GM23338 (cell line): Measurements from ENCODE around the gene ABCD3. TPM values are rescaled to one million over a fixed set of nuclear protein-coding genes. Genes with fewer than 3 reads are reported as not detected.

Experiments used
- ATAC-seq: fragments of 200-7000 bp; cut with Tn5 transposase; 3 replicates; pipeline ENCODE4 v1.9.1; 2020
- DNase-seq: peaks from one replicate; pipeline ENCODE4 v3.0.0-alpha.2; 2015; ENCODE audit warnings: low spot score
- H2AFZ ChIP-seq: fragments of 200-600 bp; sonication (generic); 2 replicates; pipeline ENCODE4 v1.8.0; 2016; ENCODE audit warnings: antibody characterized with exemption, mild to moderate bottlenecking, moderate library complexity
- H3F3A ChIP-seq: fragments of 200-600 bp; sonication (generic); replicated peaks from 2 replicates; pipeline ENCODE4 v1.8.0; 2017; ENCODE audit warnings: antibody characterized with exemption, mixed run types, low read depth
- H3K27ac ChIP-seq: fragments of 200-600 bp; sonication (generic); 2 replicates; pipeline ENCODE4 v1.6.1; 2016; ENCODE audit warnings: low read depth
- H3K27me3 ChIP-seq: fragments of 200-600 bp; sonication (generic); 2 replicates; pipeline ENCODE4 v1.8.0; 2016; ENCODE audit warnings: mild to moderate bottlenecking, mixed run types, moderate library complexity; ENCODE audit not compliant: insufficient read depth
- H3K36me3 ChIP-seq: fragments of 200-600 bp; sonication (generic); 2 replicates; pipeline ENCODE4 v1.8.0; 2016; ENCODE audit warnings: mild to moderate bottlenecking; ENCODE audit not compliant: insufficient read depth
- H3K4me1 ChIP-seq: fragments of 200-600 bp; sonication (generic); 2 replicates; pipeline ENCODE4 v1.8.0; 2016; ENCODE audit warnings: mild to moderate bottlenecking, moderate library complexity; ENCODE audit not compliant: insufficient read depth
- H3K4me2 ChIP-seq: fragments of 200-600 bp; sonication (generic); 2 replicates; pipeline ENCODE4 v1.7.1; 2017; ENCODE audit warnings: mixed run types
- H3K4me3 ChIP-seq: fragments of 200-600 bp; sonication (generic); 2 replicates; pipeline ENCODE4 v1.6.1; 2016; ENCODE audit warnings: mixed run types
- H3K79me2 ChIP-seq: fragments of 200-600 bp; sonication (generic); replicated peaks from 2 replicates; pipeline ENCODE4 v1.8.0; 2017; ENCODE audit warnings: mild to moderate bottlenecking; ENCODE audit not compliant: insufficient read depth
- H3K9me2 ChIP-seq: fragments of 200-600 bp; sonication (generic); 2 replicates; pipeline ENCODE4 v1.8.0; 2017; ENCODE audit not compliant: insufficient read depth
- H4K20me1 ChIP-seq: fragments of 200-600 bp; sonication (generic); replicated peaks from 2 replicates; pipeline ENCODE4 v1.8.0; 2017; ENCODE audit warnings: mild to moderate bottlenecking; ENCODE audit not compliant: insufficient read depth
- H3K27ac Mint-ChIP-seq: 2 replicates; pipeline ENCODE4 v1.8.0; 2020; ENCODE audit warnings: inconsistent platforms, mild to moderate bottlenecking, moderate library complexity, mixed read lengths
- H3K27me3 Mint-ChIP-seq: 3 replicates; pipeline ENCODE4 v1.8.0; 2022; ENCODE audit warnings: low read depth, mild to moderate bottlenecking, moderate library complexity, mixed read lengths, inconsistent platforms; ENCODE audit not compliant: insufficient read depth, poor library complexity
- H3K36me3 Mint-ChIP-seq: 3 replicates; pipeline ENCODE4 v1.8.0; 2021; ENCODE audit warnings: low read depth, mild to moderate bottlenecking, inconsistent platforms, moderate library complexity, mixed read lengths
- H3K4me1 Mint-ChIP-seq: 3 replicates; pipeline ENCODE4 v1.8.0; 2020; ENCODE audit warnings: mild to moderate bottlenecking, inconsistent platforms, mixed read lengths
- H3K4me3 Mint-ChIP-seq: 3 replicates; pipeline ENCODE4 v1.8.0; 2021; ENCODE audit warnings: moderate library complexity, mild to moderate bottlenecking, inconsistent platforms, mixed read lengths
- H3K9me3 Mint-ChIP-seq: 3 replicates; pipeline ENCODE4 v1.8.0; 2020; ENCODE audit warnings: moderate library complexity, mild to moderate bottlenecking, inconsistent platforms, mixed read lengths
- CREB1 ChIP-seq: fragments of 250-450 bp; sonication (Bioruptor Pico); IDR thresholded peaks from 2 replicates; pipeline ENCODE4 v1.5.0; 2020; ENCODE audit warnings: low read depth, mild to moderate bottlenecking, moderate library complexity
- CTCF ChIP-seq, 2 experiments: fragments of 200-600 bp in 1 of 2; sonication (generic) in 1 of 2; conservative IDR thresholded peaks; 2 replicates each; pipeline versions ENCODE4 v1.5.1 to v1.6.1; 2016 to 2017; ENCODE audit warnings: antibody characterized with exemption in 2 of 2, low read depth in 2 of 2, mild to moderate bottlenecking in 2 of 2, moderate library complexity in 1 of 2
- EZH2 ChIP-seq: fragments of 200-600 bp; sonication (generic); IDR thresholded peaks from one replicate; pipeline ENCODE4 v1.8.0; 2017; ENCODE audit warnings: antibody characterized with exemption, mild to moderate bottlenecking, low read depth; ENCODE audit not compliant: unreplicated experiment
- JUNB ChIP-seq: IDR thresholded peaks from one replicate; pipeline ENCODE4 v1.6.1; 2016; ENCODE audit warnings: antibody characterized with exemption; ENCODE audit not compliant: unreplicated experiment
- NANOG ChIP-seq: IDR thresholded peaks from 2 replicates; pipeline ENCODE4 v1.6.1; 2016; ENCODE audit warnings: antibody characterized with exemption, borderline replicate concordance
- POLR2AphosphoS5 ChIP-seq: IDR thresholded peaks from 2 replicates; pipeline ENCODE4 v1.6.1; 2016; ENCODE audit warnings: antibody characterized with exemption, low read depth
- REST ChIP-seq: IDR thresholded peaks from one replicate; pipeline ENCODE4 v1.6.1; 2018; ENCODE audit warnings: antibody characterized with exemption; ENCODE audit not compliant: unreplicated experiment
- STAT1 ChIP-seq: IDR thresholded peaks from one replicate; pipeline ENCODE4 v1.6.1; 2016; ENCODE audit warnings: antibody characterized with exemption; ENCODE audit not compliant: unreplicated experiment
- ZNF114 ChIP-seq: fragments of 250-450 bp; sonication (Bioruptor Pico); IDR thresholded peaks from 2 replicates; pipeline ENCODE4 v1.5.0; 2020; ENCODE audit warnings: mild to moderate bottlenecking, moderate library complexity
- ZNF331 ChIP-seq: fragments of 250-450 bp; sonication (Bioruptor Pico); IDR thresholded peaks from 2 replicates; pipeline ENCODE4 v1.5.0; 2020; ENCODE audit warnings: low read depth, mild to moderate bottlenecking, moderate library complexity
- polyA plus RNA-seq: library from polyadenylated mRNA; unstranded; fragments of >200 nt; fragmentation: Nextera tagmentation; extraction: Ambion mirVana; gene quantifications from 2 replicates; pipeline ENCODE4 v1.2.1, GENCODE V29; 2016
- total RNA-seq: library from RNA; depleted of rRNA; stranded (reverse); fragments of >200 nt; shearing (Covaris generic); gene quantifications from 2 replicates; pipeline ENCODE4 v1.2.3, GENCODE V29; 2014

Gene ABCD3
- total and polyA plus RNA-seq, 2 experiments from 2014 or later = 12.3 to 24.0 TPM

- Histone ChIP-seq H3K4me2 (no peak overlapping the region), H3F3A (no peaks in the 10 kb centered on the region), H4K20me1 (no peaks in the 10 kb centered on the region), H3K79me2 (peaks cover 78% of the 10 kb centered on the region), H3K27me3 (no peaks in the 10 kb centered on the region), H3K27ac (no peak overlapping the region), H3K9me2 (no peaks in the 10 kb centered on the region), H2AFZ (no peak overlapping the region), H3K4me3 (no peak overlapping the region), H3K36me3 (no peaks in the 10 kb centered on the region), H3K4me1 (no peaks in the 10 kb centered on the region)
- H3K36me3 Mint-ChIP-seq = peaks cover 42% of the 10 kb centered on the region
- no peak overlapping the region for H3K4me3 Mint-ChIP-seq
- no peaks in the 10 kb centered on the region for H3K4me1 Mint-ChIP-seq
- TF ChIP-seq CREB1 (CRISPR knock-in tag) = no peak
- ATAC-seq = no peak
- H3K27me3 Mint-ChIP-seq = no peaks in the 10 kb centered on the region
- H3K27ac Mint-ChIP-seq = no peak overlapping the region
- H3K9me3 Mint-ChIP-seq = peaks cover 32% of the 10 kb centered on the region
- DNase-seq = no peak
These were observed 15.7 kb downstream of the ABCD3 start for GRCh38 chr1:94433866-94434265.

GRCh38 chr1:94434365-94435045, 16.3 kb downstream of the ABCD3 start:
- no peaks in the 10 kb centered on the region for H3K4me1 ChIP-seq
- no peak overlapping the region for H3K27ac ChIP-seq
- no peak overlapping the region for H3K4me3 ChIP-seq
- no peak overlapping the region for H3K4me3 Mint-ChIP-seq
- no peak overlapping the region for H2AFZ ChIP-seq
- ATAC-seq = no peak
- H3K79me2 ChIP-seq = peaks cover 78% of the 10 kb centered on the region
- H3K9me3 Mint-ChIP-seq = peaks cover 26% of the 10 kb centered on the region
- no peak overlapping the region for H3K4me2 ChIP-seq
- H3K27ac Mint-ChIP-seq = no peak overlapping the region
- peaks cover 35% of the 10 kb centered on the region for H3K36me3 Mint-ChIP-seq
- H3K36me3 ChIP-seq = no peaks in the 10 kb centered on the region
- H3K27me3 ChIP-seq = no peaks in the 10 kb centered on the region
- no peaks in the 10 kb centered on the region for H3F3A ChIP-seq
- H4K20me1 ChIP-seq = no peaks in the 10 kb centered on the region
- no peaks in the 10 kb centered on the region for H3K4me1 Mint-ChIP-seq
- H3K27me3 Mint-ChIP-seq = no peaks in the 10 kb centered on the region
- no peak for DNase-seq
- no peaks in the 10 kb centered on the region for H3K9me2 ChIP-seq
- TF ChIP-seq NANOG (no peak), EZH2 (no peak), CREB1 (CRISPR knock-in tag) (no peak), REST (no peak), CTCF (conservative IDR thresholded peaks at IDR 0.05; ENCODE audit: low read depth in 2 of 2) (no peak), ZNF114 (CRISPR knock-in tag) (no peak), STAT1 (no peak), ZNF331 (CRISPR knock-in tag) (no peak), JUNB (no peak), POLR2AphosphoS5 (no peak)
